Muscle of leg (tissue), 11 donors: Measurements from ENCODE around the gene SDK2. TPM values are rescaled to one million over a fixed set of nuclear protein-coding genes. Genes with fewer than 3 reads are reported as not detected.

Source experiments
- DNase-seq: peaks from one replicate; pipeline ENCODE4 v3.0.0; 2013
- H3K27ac ChIP-seq: one replicate; pipeline ENCODE4 v1.5.1; 2013; ENCODE audit warnings: mild to moderate bottlenecking, low read length, control low read depth
- H3K27me3 ChIP-seq: one replicate; pipeline ENCODE4 v1.6.1; 2013; ENCODE audit warnings: low read length; ENCODE audit not compliant: control insufficient read depth, insufficient read depth
- H3K36me3 ChIP-seq: one replicate; pipeline ENCODE4 v1.6.1; 2013; ENCODE audit warnings: low read length; ENCODE audit not compliant: control insufficient read depth, insufficient read depth
- H3K4me1 ChIP-seq: one replicate; pipeline ENCODE4 v1.6.1; 2013; ENCODE audit warnings: low read length; ENCODE audit not compliant: control insufficient read depth, insufficient read depth
- H3K4me3 ChIP-seq: one replicate; pipeline ENCODE4 v1.5.1; 2013; ENCODE audit warnings: low read length, control low read depth
- H3K9me3 ChIP-seq: replicated peaks from 2 replicates; pipeline ENCODE4 v1.6.1; 2013; ENCODE audit warnings: low read depth, low read length; ENCODE audit not compliant: control insufficient read depth
- WGBS: methylation state at CpG from one replicate; pipeline ENCODE4 v1.1.5; 2013; ENCODE audit warnings: missing lambda C conversion rate; ENCODE audit not compliant: insufficient coverage; 5-methylcytosine and 5-hydroxymethylcytosine counted together
- polyA plus RNA-seq, 8 donors: library from polyadenylated mRNA; unstranded; fragments of 120-200 nt; gene quantifications; one replicate each; pipeline versions ENCODE4 v1.2.1 to v1.2.3, GENCODE V29; 2013; ENCODE audit warnings: inconsistent platforms in 1 of 8, low replicate concordance in 1 of 8; ENCODE audit not compliant: insufficient read length in 8 of 8, insufficient read depth in 1 of 8
- total RNA-seq: library from RNA; stranded (reverse); fragments of 120-200 nt; gene quantifications from one replicate; pipeline ENCODE4 v1.2.4, GENCODE V29; 2013

Gene SDK2
- total and polyA plus RNA-seq, 9 donors, result 18.2 to 40.6 (median 25.8) TPM

DNA sequence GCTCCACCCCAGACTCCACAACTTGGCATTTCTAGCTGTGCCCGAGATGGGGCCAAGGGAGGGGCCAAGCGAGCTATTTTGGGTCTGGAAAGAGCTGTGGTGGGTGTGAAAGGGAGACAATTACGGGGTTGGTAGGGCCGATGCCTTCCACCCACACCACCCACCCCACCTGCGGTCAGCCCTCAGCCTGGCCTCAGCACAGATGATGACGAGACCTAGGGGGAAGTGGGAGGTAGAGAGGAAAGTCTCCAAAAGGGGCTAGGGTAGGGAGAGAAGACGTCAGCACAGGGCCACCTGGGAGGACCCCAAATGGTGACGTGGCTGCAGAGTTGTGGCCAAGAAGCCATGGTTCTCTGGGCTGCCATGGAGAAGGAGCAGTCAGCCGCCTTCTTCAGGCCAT, 83.1 kb downstream of the SDK2 start:
- no peaks in the 10 kb centered on the region for H3K9me3 ChIP-seq
- no peak for DNase-seq
- H3K27me3 ChIP-seq, result no peaks in the 10 kb centered on the region
- H3K36me3 ChIP-seq, result no peaks in the 10 kb centered on the region
- H3K4me3 ChIP-seq, result no peak overlapping the region
- H3K4me1 ChIP-seq, result peaks cover 3% of the 10 kb centered on the region
- 88% methylated on average over 4 of the region's 9 CpGs for WGBS
- no peak overlapping the region for H3K27ac ChIP-seq

DNA sequence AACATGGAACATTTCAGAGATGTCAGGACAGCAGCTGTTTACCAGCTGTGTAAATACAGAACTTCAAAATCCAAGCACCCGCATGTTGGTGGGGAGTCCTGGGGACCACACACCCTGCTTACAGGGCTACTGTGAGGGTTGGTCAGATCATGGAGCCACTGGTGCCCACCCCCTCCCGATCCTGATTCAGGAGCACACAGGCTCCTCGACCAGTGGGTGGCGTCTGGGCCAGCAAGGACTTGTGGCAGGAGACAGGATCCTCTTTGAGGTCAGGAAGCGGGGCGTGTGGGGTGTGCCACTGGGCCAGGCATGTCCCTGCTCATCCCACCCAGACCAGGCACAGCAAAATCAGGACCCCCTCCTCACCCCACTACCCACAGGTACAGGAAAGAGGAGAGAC, 83.6 kb downstream of the SDK2 start:
- WGBS, result 53% methylated on average over 2 of the region's 6 CpGs
- H3K9me3 ChIP-seq, result no peaks in the 10 kb centered on the region
- DNase-seq, result no peak
- peaks cover 4% of the 10 kb centered on the region for H3K27me3 ChIP-seq
- H3K36me3 ChIP-seq, result no peaks in the 10 kb centered on the region
- peaks cover 3% of the 10 kb centered on the region for H3K4me1 ChIP-seq
- H3K27ac ChIP-seq, result no peak overlapping the region
- no peak overlapping the region for H3K4me3 ChIP-seq

DNA sequence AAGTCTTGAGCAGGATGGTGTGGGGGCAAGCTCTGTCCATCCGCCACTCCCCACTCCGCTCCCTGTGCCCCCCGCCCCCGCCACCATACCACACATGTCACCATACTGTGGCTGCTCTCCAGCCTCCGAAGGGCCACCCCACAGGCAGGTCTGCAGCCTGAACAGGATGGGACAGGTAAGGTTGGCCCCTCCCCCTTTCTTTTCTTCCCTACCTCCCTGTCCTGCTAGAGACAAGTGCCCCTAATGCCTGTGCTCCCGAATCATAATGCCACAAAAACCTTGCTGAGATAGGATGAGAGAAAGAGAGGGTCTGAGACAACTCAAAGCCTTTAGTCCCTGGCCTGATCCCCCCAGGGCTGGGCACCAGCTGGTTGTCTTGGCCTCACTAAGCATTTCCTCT, 84.7 kb downstream of the SDK2 start:
- WGBS, result no CpG with 5 or more reads among the region's 6 CpGs
- Histone ChIP-seq H3K27me3 (peaks cover 4% of the 10 kb centered on the region), H3K27ac (no peak overlapping the region), H3K4me3 (no peak overlapping the region), H3K9me3 (no peaks in the 10 kb centered on the region), H3K4me1 (peaks cover 3% of the 10 kb centered on the region), H3K36me3 (no peaks in the 10 kb centered on the region)
- DNase-seq, result no peak

DNA sequence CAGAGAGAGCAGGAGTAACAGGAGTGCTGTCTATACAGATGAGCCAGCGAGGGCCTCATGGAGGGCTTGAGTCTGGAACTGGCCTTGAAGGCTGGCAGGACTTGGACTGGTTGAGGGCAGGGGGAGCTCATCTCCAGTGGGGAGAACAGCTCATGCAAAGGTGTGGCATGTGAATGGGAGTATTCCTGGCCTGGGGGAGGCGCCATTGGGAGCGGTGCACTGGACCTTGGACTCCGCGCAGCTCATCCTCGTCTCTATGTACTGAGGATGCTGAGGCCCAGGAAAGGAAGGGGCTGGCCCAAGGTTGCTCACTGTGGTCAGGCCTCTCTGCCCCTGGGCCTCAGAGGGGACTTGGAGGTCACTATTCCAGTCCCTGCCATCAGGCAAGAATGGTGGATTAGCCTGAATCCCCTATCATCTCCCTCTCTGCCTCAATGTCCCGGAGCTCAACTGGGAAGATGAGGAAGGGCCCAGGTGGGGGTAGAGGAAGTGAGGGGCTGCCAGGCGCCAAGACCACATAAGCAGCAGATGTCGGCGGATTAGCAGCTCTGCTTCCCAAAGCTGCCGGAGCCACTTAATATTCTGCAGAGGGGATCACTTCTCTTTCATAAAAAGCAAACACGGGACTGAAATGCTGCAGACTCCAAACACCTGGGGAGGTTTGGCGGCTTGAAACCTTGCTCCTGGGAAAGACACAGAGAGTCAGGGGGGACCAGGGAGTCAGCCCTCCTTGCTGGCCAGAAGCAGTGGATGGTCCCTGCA, 88.9 kb downstream of the SDK2 start:
- Histone ChIP-seq H3K27ac (no peak overlapping the region), H3K36me3 (no peaks in the 10 kb centered on the region), H3K4me3 (no peak overlapping the region), H3K4me1 (peaks cover 15% of the 10 kb centered on the region), H3K27me3 (peaks cover 4% of the 10 kb centered on the region), H3K9me3 (no peaks in the 10 kb centered on the region)
- DNase-seq, result no peak
- 62% methylated on average over 5 of the region's 13 CpGs for WGBS

DNA sequence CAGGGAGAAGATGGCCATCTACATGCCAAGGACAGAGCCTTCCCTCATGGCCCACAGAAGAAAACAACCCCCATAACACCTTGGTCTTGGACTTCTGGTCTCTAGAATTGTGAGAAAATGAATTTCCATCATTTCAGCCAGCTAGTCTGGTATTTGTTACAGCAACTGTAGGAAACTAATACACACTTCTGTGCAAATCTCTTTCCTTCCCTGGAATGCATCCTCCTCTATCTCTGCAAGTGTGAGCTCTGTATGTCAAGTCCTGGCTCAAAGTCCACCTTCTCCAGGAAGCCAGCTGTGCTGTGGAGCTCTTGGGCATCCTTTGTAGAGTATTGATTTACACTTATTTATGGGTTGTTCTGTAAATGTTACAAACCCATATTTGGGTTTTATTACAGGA, 89.7 kb downstream of the SDK2 start:
- Histone ChIP-seq H3K4me3 (no peak overlapping the region), H3K9me3 (no peaks in the 10 kb centered on the region), H3K4me1 (peaks cover 22% of the 10 kb centered on the region), H3K27ac (no peak overlapping the region), H3K27me3 (peaks cover 4% of the 10 kb centered on the region), H3K36me3 (no peaks in the 10 kb centered on the region)
- DNase-seq, result no peak

DNA sequence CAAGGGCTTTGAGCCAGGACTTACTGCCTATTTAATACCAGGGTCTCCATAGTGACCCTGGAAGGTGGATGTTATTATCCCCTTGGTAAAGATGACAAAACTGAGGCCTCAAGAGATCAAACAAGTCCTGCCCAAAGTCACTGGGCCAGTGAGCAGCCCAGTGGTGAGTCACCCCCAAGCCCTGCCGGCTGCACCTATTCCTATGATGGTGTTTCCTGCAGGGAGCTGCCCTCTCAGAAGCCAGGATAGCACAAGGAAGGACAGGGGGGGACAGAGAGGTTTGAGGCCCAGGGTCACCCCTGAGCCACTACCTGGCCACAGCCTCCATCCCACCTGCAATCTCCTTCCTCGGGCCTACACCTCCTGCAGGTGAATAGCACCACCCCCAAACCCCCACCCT, 90.9 kb downstream of the SDK2 start:
- WGBS, result 86% methylated on average over 1 of the region's 2 CpGs
- no peak overlapping the region for H3K4me3 ChIP-seq

DNA sequence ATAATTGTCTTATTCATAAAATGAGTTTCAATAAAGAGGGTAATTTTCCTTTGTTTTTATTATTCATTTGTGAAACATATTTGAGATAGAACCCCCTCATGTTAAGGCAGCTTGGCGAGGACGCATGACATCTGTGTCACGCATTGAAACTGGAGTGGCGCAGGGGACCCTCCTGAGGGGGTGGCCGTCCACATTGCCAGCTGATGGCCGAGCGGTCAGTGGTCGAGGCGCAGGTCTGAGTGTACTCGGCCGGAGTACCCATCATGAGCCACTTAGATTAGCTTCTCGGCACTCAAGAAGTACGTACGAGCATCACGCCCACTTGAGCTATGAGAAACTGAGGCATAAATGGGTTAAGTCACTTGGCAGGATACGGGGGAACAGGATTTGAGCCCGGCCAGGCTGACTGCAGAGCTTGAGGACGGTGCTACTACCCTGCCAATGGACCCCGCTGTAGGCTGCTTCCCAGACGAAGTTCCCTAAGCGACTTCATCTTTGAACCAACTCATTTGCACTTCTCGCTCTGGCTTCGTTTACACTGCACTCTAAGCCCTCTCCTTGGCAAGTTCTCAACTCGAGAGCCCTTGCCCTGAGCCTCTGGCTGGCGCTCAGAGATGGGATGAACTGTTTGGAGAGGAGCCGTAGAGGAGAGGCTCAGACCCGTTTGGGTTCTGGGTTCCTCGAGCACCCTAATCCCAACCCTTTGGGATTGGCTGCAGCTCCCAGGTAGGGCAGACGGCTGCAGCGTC, 91.8 kb downstream of the SDK2 start:
- 49% methylated on average over 22 of the region's 30 CpGs for WGBS
- Histone ChIP-seq H3K4me1 (peaks cover 35% of the 10 kb centered on the region), H3K27me3 (peaks cover 4% of the 10 kb centered on the region), H3K4me3 (no peak overlapping the region), H3K36me3 (no peaks in the 10 kb centered on the region), H3K27ac (no peak overlapping the region), H3K9me3 (no peaks in the 10 kb centered on the region)
- DNase-seq, result peak; percentile 12

More for the DNA sequence above, 90.9 kb downstream of the SDK2 start:
- Histone ChIP-seq H3K27ac (no peak overlapping the region), H3K9me3 (no peaks in the 10 kb centered on the region), H3K4me1 (peaks cover 33% of the 10 kb centered on the region), H3K27me3 (peaks cover 4% of the 10 kb centered on the region), H3K36me3 (no peaks in the 10 kb centered on the region)
- no peak for DNase-seq

DNA sequence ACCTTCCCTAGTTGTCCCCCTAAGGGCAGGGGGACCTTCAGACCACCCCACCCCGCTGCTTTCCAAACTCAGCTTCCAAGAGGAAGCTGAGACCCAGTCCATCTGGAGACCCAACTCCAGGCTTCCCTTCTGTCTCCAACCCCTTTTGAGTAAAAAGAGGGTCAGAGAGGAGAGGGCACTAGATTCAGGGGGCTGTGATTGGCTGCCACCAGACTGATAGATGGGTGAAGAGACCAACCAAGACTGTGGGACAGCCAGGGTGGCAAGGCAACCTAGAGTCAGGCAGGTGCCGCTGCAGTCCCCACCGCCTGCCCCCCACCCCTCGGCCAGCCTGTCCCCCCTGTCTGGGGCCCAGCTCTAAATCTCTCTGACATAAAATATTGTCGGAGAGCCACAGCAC, 92.5 kb downstream of the SDK2 start:
- no peak for DNase-seq
- Histone ChIP-seq H3K27me3 (peaks cover 4% of the 10 kb centered on the region), H3K9me3 (no peaks in the 10 kb centered on the region), H3K4me3 (no peak overlapping the region), H3K4me1 (peaks cover 38% of the 10 kb centered on the region), H3K36me3 (no peaks in the 10 kb centered on the region), H3K27ac (no peak overlapping the region)
- 31% methylated on average over 4 of the region's 5 CpGs for WGBS

DNA sequence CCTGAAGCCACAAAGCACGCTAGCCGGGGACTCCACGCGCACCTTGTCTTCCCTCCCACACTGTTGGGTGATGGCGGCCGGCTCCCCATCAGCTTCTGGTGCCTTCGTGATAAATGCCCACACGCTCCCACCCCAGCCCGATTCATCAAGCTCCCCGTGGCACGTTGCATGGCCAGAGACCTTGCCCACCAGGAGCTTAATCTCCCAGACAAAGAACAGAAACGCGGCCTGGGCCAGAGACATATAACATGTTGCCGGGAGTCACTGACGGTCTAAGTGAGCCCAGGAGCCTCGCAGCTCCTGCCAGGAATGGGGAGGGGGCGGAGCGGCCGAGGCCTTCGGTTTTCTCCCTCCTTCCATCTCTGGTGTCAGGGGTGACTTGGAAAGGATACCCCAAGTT, 93.1 kb downstream of the SDK2 start:
- Histone ChIP-seq H3K27ac (no peak overlapping the region), H3K36me3 (no peaks in the 10 kb centered on the region), H3K27me3 (peaks cover 4% of the 10 kb centered on the region), H3K4me1 (peaks cover 38% of the 10 kb centered on the region), H3K4me3 (no peak overlapping the region), H3K9me3 (no peaks in the 10 kb centered on the region)
- DNase-seq, result no peak
- 63% methylated on average over 13 of the region's 20 CpGs for WGBS

DNA sequence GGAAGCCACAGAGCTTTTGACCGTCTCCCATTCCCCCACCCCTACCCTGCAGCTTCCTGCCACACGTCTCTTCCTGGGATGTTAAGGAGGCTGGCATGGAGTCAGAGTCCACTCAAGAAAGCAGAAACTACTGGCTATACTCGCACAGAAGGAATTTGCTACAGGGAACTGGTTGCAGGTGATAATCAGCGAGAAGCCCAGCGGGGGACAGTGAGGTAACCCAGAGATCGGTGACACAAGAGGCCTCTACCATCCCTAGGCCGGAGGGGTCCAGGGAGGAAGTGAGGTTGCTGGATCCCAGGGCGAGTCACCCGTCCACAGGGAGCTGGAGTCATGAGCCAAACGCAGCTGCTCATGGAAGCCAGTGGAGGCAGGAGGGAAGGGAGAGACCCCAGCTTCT, 93.7 kb downstream of the SDK2 start:
- no peaks in the 10 kb centered on the region for H3K27me3 ChIP-seq
- DNase-seq, result no peak

More for the DNA sequence above, 93.7 kb downstream of the SDK2 start:
- Histone ChIP-seq H3K27ac (no peak overlapping the region), H3K4me1 (peaks cover 38% of the 10 kb centered on the region), H3K4me3 (no peak overlapping the region), H3K9me3 (no peaks in the 10 kb centered on the region), H3K36me3 (no peaks in the 10 kb centered on the region)
- 68% methylated on average over 5 of the region's 10 CpGs for WGBS
